ENCODE data around the gene RFX4.

GRCh38 chr12:106720696-106721095 lies 137.9 kb downstream of the RFX4 start:
- TF ChIP-seq CTCF (IDR thresholded peaks at IDR 0.05; ENCODE audit: borderline replicate concordance, extremely low read depth, low read length, poor library complexity, severe bottlenecking): no peak
- TF ChIP-seq EZH2 (IDR thresholded peaks at IDR 0.05; ENCODE audit: borderline replicate concordance, low read depth, low read length, severe bottlenecking): no peak
